Neural progenitor cell (in vitro differentiated cells): Measurements from ENCODE around the gene OGFOD1. TPM values are rescaled to one million over a fixed set of nuclear protein-coding genes. Genes with fewer than 3 reads are reported as not detected.

Source experiments
- DNase-seq: peaks from one replicate; pipeline ENCODE4 v3.0.0-alpha.2; 2016; ENCODE audit warnings: low spot score
- H2AFZ ChIP-seq: fragments of 200-600 bp; sonication (generic); replicated peaks from 2 replicates; pipeline ENCODE4 v1.6.1; 2016; ENCODE audit warnings: antibody characterized with exemption
- H3F3A ChIP-seq: fragments of 200-600 bp; sonication (generic); 2 replicates; pipeline ENCODE4 v1.6.1; 2016; ENCODE audit warnings: antibody characterized with exemption, low read depth
- H3K27ac ChIP-seq: fragments of 200-600 bp; sonication (generic); 2 replicates; pipeline ENCODE4 v1.5.1; 2016; ENCODE audit warnings: mild to moderate bottlenecking
- H3K27me3 ChIP-seq: fragments of 200-600 bp; sonication (generic); 2 replicates; pipeline ENCODE4 v1.6.1; 2016; ENCODE audit warnings: mild to moderate bottlenecking, moderate library complexity
- H3K36me3 ChIP-seq: fragments of 200-600 bp; sonication (generic); 2 replicates; pipeline ENCODE4 v1.5.1; 2016
- H3K4me1 ChIP-seq: fragments of 200-600 bp; sonication (generic); 2 replicates; pipeline ENCODE4 v1.6.1; 2016; ENCODE audit warnings: mixed run types
- H3K4me2 ChIP-seq: fragments of 200-600 bp; sonication (generic); 2 replicates; pipeline ENCODE4 v1.6.1; 2016
- H3K4me3 ChIP-seq: fragments of 200-600 bp; sonication (generic); 2 replicates; pipeline ENCODE4 v1.5.1; 2016
- H3K79me2 ChIP-seq: fragments of 200-600 bp; sonication (generic); 2 replicates; pipeline ENCODE4 v1.6.1; 2016; ENCODE audit warnings: low read depth
- H3K9ac ChIP-seq: fragments of 200-600 bp; sonication (generic); 2 replicates; pipeline ENCODE4 v1.6.1; 2016
- H3K9me3 ChIP-seq: fragments of 200-600 bp; sonication (generic); 2 replicates; pipeline ENCODE4 v1.5.1; 2016; ENCODE audit warnings: low read depth
- H4K20me1 ChIP-seq: fragments of 200-600 bp; sonication (generic); 2 replicates; pipeline ENCODE4 v1.6.1; 2016; ENCODE audit warnings: low read depth
- H3K27ac Mint-ChIP-seq: 3 replicates; pipeline ENCODE4 v1.8.0; 2021; ENCODE audit warnings: mixed read lengths
- H3K27me3 Mint-ChIP-seq: 2 replicates; pipeline ENCODE4 v1.8.0; 2022; ENCODE audit warnings: low read depth, mild to moderate bottlenecking, inconsistent platforms, moderate library complexity, mixed read lengths; ENCODE audit not compliant: insufficient read depth
- H3K36me3 Mint-ChIP-seq: 3 replicates; pipeline ENCODE4 v1.8.0; 2021; ENCODE audit warnings: mixed read lengths
- H3K4me1 Mint-ChIP-seq: 3 replicates; pipeline ENCODE4 v1.8.0; 2021; ENCODE audit warnings: mixed read lengths
- H3K4me3 Mint-ChIP-seq: 3 replicates; pipeline ENCODE4 v1.8.0; 2021; ENCODE audit warnings: mild to moderate bottlenecking, moderate library complexity, mixed read lengths
- H3K9me3 Mint-ChIP-seq: 3 replicates; pipeline ENCODE4 v1.8.0; 2020; ENCODE audit warnings: mixed read lengths
- EZH2 ChIP-seq: fragments of 200-600 bp; sonication (generic); IDR thresholded peaks from 2 replicates; pipeline ENCODE4 v1.6.1; 2017; ENCODE audit warnings: antibody characterized with exemption, mild to moderate bottlenecking, moderate library complexity
- EZH2phosphoT487 ChIP-seq: fragments of 200-600 bp; sonication (generic); IDR thresholded peaks from 2 replicates; pipeline ENCODE4 v1.6.1; 2017; ENCODE audit warnings: antibody characterized with exemption
- total RNA-seq: library from RNA; depleted of rRNA; stranded (reverse); fragments of >200 nt; gene quantifications from 2 replicates; pipeline ENCODE4 v1.2.3, GENCODE V29; 2015; ENCODE audit warnings: low replicate concordance
- TF ChIP-seq, protein P1 (sequence below): fragments of 200-600 bp; sonication (generic); IDR thresholded peaks from 2 replicates; pipeline ENCODE4 v1.5.1; 2017; ENCODE audit warnings: antibody characterized with exemption, mild to moderate bottlenecking

OGFOD1 gene
- total RNA-seq, 1 donor from 2014 or later: 73.4 TPM

DNA sequence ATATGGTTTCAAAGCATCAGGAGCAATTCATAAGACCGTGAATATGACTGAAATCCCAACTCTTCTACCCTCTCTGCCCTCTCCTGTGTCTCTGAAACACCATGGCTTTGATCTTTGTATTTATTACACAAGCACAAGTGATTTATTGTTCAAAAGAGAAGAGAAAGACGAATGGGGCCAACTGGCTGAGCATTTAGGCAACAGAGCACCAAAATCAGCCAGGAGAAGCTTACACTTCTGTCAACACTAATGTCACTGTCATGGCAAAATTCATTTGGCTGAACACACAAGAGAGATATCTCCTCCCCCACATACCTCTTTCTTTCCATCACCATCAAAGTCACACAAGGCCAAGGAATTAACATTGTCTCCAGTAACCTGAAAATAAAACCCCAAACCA, 59.2 kb downstream of the OGFOD1 start:
- no peak overlapping the region for H3K4me3 Mint-ChIP-seq
- H3K36me3 ChIP-seq: peaks cover 6% of the 10 kb centered on the region
- no peak overlapping the region for H3K4me2 ChIP-seq
- peaks cover 36% of the 10 kb centered on the region for H3K36me3 Mint-ChIP-seq
- peaks cover 19% of the 10 kb centered on the region for H4K20me1 ChIP-seq
- H3K4me1 Mint-ChIP-seq: peaks cover 3% of the 10 kb centered on the region
- no peak overlapping the region for H3K27ac ChIP-seq
- no peak overlapping the region for H3K4me3 ChIP-seq
- H3K27me3 Mint-ChIP-seq: no peaks in the 10 kb centered on the region
- no peaks in the 10 kb centered on the region for H3K27me3 ChIP-seq
- H3K4me1 ChIP-seq: no peaks in the 10 kb centered on the region
- no peak for DNase-seq
- peaks cover 2% of the 10 kb centered on the region for H3K9me3 Mint-ChIP-seq
- H3K27ac Mint-ChIP-seq: no peak overlapping the region
- H2AFZ ChIP-seq: no peak overlapping the region
- TF ChIP-seq, protein P1, sequence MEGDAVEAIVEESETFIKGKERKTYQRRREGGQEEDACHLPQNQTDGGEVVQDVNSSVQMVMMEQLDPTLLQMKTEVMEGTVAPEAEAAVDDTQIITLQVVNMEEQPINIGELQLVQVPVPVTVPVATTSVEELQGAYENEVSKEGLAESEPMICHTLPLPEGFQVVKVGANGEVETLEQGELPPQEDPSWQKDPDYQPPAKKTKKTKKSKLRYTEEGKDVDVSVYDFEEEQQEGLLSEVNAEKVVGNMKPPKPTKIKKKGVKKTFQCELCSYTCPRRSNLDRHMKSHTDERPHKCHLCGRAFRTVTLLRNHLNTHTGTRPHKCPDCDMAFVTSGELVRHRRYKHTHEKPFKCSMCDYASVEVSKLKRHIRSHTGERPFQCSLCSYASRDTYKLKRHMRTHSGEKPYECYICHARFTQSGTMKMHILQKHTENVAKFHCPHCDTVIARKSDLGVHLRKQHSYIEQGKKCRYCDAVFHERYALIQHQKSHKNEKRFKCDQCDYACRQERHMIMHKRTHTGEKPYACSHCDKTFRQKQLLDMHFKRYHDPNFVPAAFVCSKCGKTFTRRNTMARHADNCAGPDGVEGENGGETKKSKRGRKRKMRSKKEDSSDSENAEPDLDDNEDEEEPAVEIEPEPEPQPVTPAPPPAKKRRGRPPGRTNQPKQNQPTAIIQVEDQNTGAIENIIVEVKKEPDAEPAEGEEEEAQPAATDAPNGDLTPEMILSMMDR: no peak
- no peak for TF ChIP-seq EZH2
- TF ChIP-seq EZH2phosphoT487: no peak
- no peaks in the 10 kb centered on the region for H3F3A ChIP-seq
- H3K9me3 ChIP-seq: no peaks in the 10 kb centered on the region
- no peak overlapping the region for H3K9ac ChIP-seq
- no peaks in the 10 kb centered on the region for H3K79me2 ChIP-seq

DNA sequence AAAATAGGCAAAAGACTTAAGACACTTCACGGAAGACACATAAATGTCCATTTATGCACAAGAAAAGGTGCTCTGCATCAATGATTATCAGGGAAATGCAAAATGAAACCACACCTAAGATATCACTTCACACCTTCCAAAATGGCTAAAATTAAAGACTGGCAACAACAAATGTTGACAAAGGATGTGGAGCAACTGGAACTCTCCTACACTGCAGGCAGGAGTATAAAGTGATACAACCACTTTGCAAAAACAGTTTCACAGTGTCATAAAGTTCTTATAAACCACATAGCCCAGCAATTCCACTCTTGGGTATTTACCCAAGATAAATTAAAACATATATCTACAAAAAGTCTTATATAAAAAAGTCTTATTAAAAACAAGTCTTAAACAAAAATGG, 60.7 kb downstream of the OGFOD1 start:
- peaks cover 12% of the 10 kb centered on the region for H3K4me1 Mint-ChIP-seq

DNA sequence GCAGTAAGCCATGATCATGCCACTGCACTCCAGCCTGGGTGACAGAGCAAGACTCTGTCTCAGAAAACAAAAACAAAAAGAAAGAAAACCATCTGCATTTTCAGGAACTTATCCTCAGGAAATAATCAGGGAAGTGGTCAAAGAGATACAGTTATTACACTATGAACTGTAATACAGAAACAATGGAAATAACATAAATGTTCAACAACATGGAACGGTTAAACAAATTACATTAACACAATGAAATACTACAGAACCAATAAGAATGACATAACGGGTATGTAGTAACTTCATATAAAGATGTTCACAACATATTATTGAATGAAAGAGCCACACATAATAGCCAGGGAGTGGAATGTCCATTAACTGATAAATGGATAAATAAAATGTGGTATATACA, 61.7 kb downstream of the OGFOD1 start:
- H3K9me3 Mint-ChIP-seq: peaks cover 2% of the 10 kb centered on the region
- H3K27ac Mint-ChIP-seq: no peak overlapping the region
- H3K27me3 Mint-ChIP-seq: no peaks in the 10 kb centered on the region
- peaks cover 40% of the 10 kb centered on the region for H4K20me1 ChIP-seq
- H3K4me1 Mint-ChIP-seq: peaks cover 18% of the 10 kb centered on the region
- no peak overlapping the region for H2AFZ ChIP-seq
- no peaks in the 10 kb centered on the region for H3K27me3 ChIP-seq
- H3K36me3 Mint-ChIP-seq: peaks cover 27% of the 10 kb centered on the region
- peaks cover 2% of the 10 kb centered on the region for H3K79me2 ChIP-seq
- H3K4me3 Mint-ChIP-seq: no peak overlapping the region
- no peaks in the 10 kb centered on the region for H3F3A ChIP-seq
- TF ChIP-seq EZH2phosphoT487 (no peak), EZH2 (no peak)
- TF ChIP-seq, protein P1: no peak
- no peak overlapping the region for H3K4me3 ChIP-seq
- H3K27ac ChIP-seq: no peak overlapping the region
- H3K4me2 ChIP-seq: no peak overlapping the region
- H3K9ac ChIP-seq: no peak overlapping the region
- H3K4me1 ChIP-seq: no peaks in the 10 kb centered on the region
- H3K9me3 ChIP-seq: no peaks in the 10 kb centered on the region
- H3K36me3 ChIP-seq: peaks cover 5% of the 10 kb centered on the region
- DNase-seq: no peak

More for the DNA sequence above, 60.7 kb downstream of the OGFOD1 start:
- Histone ChIP-seq H4K20me1 (peaks cover 31% of the 10 kb centered on the region), H3K36me3 (peaks cover 5% of the 10 kb centered on the region), H3K4me2 (no peak overlapping the region), H3K9me3 (no peaks in the 10 kb centered on the region), H2AFZ (no peak overlapping the region), H3K4me3 (no peak overlapping the region), H3K27me3 (no peaks in the 10 kb centered on the region), H3K4me1 (no peaks in the 10 kb centered on the region), H3K27ac (no peak overlapping the region), H3F3A (no peaks in the 10 kb centered on the region), H3K79me2 (no peaks in the 10 kb centered on the region), H3K9ac (no peak overlapping the region)
- H3K36me3 Mint-ChIP-seq: peaks cover 31% of the 10 kb centered on the region
- no peaks in the 10 kb centered on the region for H3K27me3 Mint-ChIP-seq
- no peak for DNase-seq
- TF ChIP-seq EZH2: no peak
- TF ChIP-seq, protein P1: no peak
- TF ChIP-seq EZH2phosphoT487: no peak
- peaks cover 2% of the 10 kb centered on the region for H3K9me3 Mint-ChIP-seq
- no peak overlapping the region for H3K27ac Mint-ChIP-seq
- H3K4me3 Mint-ChIP-seq: no peak overlapping the region
